Measurements from ENCODE around the gene LPIN3. TPM values are rescaled to one million over a fixed set of nuclear protein-coding genes. Genes with fewer than 3 reads are reported as not detected.

The LPIN3 gene
- total RNA-seq, 1 donor from 2014 or later, result 1.2 TPM

DNA sequence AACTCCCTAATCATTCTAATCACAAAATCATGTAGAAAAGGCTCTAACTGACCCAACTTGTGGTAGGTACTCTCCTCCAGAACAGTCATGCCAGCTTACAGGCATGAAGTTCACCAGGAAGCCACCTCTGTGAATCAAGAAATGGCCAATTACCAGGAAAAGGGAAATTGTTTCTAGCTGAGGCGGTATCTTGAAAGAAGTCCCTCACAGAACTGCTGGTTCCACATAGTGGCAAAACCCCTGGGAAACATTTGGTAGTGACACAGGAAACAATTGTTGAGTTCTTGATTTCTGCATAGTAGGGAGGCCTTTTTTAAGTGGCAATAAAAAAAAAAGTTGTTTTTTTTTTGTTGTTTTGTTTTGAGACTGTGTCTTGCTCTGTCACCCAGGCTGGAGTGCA, 19.6 kb upstream of the LPIN3 start:
- intact Hi-C loops (cut with micrococcal nuclease), result no loop called here

GRCh38 chr20:41327178-41327577, 13.4 kb upstream of the LPIN3 start:
- intact Hi-C loops (cut with micrococcal nuclease), result no loop called here

DNA sequence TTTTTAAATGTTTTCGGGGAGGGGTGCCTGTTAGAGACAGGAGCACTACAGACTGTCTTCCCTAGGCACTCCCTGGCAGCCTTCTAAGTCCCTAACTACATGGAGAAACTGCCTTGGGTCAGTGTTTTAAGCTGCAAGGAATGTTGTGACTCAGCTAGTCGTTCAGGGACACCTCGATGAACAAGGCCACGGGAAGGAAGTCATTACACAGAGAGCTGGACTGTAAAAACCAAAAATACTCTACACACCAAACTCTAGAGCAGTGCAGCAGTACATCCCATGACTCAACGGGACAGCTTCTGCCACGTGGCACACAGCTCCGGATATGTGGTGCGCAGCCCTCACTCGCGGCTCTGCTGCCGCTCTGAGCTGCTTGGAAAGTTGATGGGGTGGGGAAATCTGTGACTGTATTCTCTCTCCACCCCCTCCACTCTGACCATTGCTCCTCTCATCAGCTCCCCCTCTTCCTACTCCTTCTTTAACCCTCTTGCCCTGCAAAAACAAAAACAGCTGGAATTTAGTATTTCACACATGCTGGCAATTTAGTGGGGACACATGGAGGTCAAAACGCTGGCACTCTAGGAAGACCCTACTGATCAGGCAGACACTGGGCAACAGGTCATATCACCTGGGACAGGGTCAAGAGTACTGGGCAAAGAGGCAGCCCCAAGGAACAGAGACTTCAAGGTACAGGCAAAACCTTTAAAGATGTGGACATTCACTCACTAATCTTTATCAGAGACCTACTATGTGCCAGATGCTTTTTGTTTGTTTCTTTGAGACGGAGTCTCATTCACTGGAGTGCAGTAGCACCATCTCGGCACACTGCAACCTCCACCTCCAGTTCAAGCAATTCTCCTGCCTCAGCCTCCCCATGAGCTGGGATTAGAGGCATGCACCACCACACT, 10.9 kb upstream of the LPIN3 start:
- intact Hi-C loops (cut with micrococcal nuclease), result loop anchor here (1.0 kb wide), 1 partner anchor 12 kb away; the partner anchor contains the start of gene ZHX3

DNA sequence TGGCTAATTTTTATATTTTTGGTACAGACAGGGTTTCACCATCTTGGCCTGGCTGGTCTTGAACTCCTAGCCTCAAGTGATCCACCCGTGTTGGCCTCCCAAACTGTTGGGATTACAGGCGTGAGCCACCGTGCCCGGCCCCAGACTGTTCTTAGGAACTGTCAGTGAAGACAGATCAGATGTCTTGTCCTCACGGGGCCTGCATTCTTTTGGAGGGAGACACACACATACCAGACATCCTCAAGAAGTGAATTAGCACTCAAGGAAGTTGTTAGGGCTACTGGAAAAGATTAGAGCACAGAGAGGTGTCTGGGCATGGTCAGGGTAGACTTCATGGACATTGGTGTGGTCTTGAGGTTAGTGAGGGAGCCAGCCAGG, 10.3 kb upstream of the LPIN3 start:
- intact Hi-C loops (cut with micrococcal nuclease), result no loop called here

DNA sequence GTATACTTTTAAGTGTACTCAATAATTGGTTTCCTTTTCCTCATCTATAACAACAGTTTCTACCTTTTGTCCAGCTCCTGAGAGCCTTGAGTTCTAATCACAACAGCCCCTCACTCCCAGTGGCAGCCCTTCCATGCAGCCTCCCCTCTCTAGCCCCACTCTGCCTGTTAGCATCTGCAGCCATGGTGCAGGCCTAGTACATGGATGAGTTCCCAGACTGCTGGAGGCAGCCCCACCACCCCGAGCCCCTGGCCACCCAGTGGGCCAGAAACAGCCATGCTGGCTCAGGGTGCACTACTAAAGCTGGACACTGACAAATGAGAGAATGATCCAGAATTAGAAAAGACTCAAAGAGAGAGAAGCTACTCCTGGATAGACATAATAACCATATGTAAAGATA, 9.7 kb upstream of the LPIN3 start:
- intact Hi-C loops (cut with micrococcal nuclease), result no loop called here

GRCh38 chr20:41331731-41332130, 8.9 kb upstream of the LPIN3 start:
- intact Hi-C loops (cut with micrococcal nuclease), result no loop called here

DNA sequence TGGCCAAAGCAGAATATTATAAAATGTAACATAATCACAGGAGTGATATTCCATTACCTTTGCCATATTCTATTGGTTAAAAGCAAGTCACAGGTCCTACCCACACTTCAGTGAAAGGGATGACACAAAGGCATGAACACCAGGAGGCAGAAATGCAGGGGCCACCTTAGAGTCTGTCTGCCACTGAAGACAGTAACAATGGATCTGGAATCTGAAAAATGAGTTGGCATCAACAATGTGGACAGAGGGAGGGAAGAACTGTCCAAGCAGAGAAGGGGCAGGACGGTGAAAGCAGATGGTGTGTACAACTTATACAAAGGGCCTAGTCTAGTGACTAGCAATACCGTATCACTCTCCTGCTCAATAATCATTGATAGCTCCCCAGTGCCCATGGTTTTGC, 6.6 kb upstream of the LPIN3 start:
- intact Hi-C loops (cut with micrococcal nuclease), result no loop called here

DNA sequence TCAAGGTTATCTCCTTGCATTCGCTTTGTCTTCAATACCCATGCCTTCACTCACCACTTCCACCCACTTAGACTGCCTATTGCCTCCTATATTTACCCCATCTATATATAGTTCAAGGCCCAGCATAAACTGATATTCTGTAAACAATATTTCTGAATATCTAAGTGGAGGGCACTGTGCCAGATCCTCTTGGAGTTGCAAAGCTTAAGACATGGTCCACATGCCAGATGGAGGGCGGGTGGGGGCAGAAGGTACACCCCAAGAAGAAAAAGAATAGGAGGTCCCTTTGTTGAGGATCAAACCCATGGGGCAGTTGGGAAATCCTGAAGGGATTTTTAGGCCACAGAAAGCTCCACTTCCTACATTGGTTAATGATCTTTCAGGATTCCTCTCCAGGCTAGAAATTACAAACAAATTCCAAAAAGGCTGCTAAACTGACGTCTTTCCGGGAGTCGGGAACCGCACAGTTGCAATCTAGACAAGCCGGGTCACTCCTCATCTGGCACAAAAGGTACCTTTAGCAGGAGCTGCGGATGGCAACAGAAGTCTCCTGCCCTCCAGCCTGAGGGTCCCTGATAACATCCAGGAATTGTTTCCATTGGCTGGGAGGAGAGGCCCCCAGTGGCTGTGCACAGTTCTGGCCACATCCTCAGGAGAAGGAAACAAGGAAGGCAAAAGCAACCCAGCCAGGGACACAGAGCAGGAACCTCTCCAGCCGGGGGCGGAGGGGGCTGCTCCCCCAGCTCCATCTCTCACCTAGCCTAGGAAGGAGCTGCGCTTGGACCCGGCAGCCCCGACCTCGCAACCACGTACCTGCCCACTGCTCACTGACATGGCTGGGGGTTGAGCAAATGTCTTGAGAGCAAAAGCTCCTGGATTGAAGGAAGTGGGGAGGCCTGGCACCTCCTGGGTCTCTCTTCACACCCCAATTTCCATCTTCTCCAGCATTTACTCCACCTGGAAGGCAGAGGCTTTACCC, 5.9 kb upstream of the LPIN3 start:
- intact Hi-C loops (cut with micrococcal nuclease), result no loop called here

GRCh38 chr20:41335591-41335990, 5.0 kb upstream of the LPIN3 start:
- intact Hi-C loops (cut with micrococcal nuclease), result no loop called here

- intact Hi-C loops (cut with micrococcal nuclease), result no loop called here
Measured at GRCh38 chr20:41336711-41337492, 3.7 kb upstream of the LPIN3 start.

GRCh38 chr20:41339957-41340326, 679 bp upstream of the LPIN3 start:
- intact Hi-C loops (cut with micrococcal nuclease), result loop anchor here (1.0 kb wide), 5 partner anchors 23 to 372 kb away; partner anchors contain the start of gene ZHX3

DNA sequence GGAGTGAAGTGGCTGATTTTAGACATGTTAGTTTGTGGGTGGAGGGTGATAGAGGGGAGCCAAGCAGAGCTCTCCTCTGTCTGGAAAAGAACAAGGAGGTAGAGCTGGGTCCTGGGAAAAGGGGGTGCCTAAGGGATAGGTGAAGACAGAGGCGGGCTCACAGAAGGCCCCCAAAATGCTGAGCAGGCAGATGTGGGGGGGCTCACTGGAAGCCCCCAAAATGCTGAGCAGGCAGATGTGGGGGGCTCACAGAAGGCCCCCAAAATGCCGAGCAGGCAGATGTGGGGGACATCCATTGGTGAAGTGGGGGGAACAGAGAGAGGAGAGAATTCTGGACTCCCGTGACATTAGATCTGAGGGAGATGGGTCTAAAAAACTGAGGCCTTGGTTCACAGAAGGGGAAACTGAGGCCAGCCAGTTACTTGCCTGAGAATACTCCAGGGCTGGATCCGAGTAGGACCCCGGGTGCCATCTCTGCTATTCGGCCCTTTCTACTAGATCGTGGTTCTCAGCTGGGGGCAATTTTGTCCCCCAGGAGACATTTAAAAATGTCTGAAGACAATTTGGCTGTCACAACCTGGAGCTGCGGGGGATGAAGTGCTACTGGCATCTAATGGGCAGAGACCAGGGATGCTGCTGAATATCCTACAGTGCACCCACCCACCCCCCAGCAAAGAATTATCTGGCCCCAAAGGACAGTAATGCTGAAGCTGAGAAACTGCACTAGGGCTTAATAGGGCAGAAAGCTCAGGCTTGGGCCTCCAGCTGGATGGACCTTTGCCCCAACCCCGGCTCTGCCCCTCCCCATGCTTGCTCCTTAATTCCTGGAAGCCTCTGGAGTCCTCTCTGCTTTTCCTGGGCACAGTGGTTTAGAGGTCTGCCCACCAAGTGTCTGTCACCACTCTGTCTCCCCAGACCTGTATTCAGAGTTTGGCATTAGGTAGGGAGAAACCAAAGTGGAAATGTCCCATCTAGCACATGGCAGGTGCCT, 2.1 kb downstream of the LPIN3 start:
- intact Hi-C loops (cut with micrococcal nuclease), result no loop called here

GRCh38 chr20:41344477-41344876, 3.9 kb downstream of the LPIN3 start:
- intact Hi-C loops (cut with micrococcal nuclease), result no loop called here

DNA sequence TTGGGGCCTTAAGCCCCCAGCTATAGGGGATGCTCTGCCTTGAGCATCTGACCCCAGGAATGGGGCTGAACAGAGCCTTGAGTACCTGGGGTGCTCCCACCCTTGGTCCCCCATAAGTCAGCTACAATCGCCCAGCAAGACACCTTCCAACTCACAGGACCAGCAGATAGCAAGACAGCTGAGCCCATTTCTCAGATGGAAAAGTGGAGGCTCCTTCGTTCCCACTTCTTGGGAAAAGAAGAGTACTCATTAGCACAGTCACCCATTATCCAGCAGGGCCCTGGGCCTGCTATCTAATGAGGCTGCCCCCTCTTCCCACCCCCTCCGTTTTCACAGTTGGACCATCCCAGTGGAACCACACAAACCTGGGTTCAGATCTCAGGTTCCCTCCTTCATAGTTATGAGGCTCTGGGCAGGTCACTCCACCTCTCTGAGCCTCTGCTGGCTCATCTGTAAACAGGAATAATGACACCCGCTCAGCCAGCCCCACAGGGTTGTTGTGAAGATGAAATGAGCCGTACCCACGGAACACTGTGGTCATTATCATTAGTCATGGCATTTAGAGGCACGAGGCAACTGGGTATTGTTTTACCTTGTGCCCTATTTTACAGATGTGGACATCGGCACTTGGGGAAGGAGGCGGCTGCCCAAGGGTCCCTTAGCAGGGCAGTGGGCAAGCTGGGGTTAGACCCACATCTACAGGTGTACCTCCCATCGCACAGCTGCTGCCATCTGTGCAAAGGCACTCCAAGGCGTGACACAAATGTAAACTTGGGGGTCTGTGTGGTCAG, 4.5 kb downstream of the LPIN3 start:
- intact Hi-C loops (cut with micrococcal nuclease), result no loop called here

DNA sequence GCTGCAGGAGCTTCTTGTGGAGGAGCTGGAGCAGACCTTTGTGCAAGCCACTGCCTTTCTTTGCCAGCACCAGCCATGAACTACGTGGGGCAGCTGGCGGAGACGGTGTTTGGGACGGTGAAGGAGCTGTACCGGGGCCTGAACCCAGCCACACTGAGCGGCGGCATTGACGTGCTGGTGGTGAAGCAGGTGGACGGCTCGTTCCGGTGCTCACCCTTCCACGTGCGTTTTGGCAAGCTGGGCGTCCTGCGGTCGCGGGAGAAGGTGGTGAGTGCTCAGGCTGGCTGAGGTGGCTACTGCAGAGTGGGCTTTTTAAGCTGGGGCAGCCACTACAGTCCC, 5.1 kb downstream of the LPIN3 start:
- intact Hi-C loops (cut with micrococcal nuclease), result no loop called here

DNA sequence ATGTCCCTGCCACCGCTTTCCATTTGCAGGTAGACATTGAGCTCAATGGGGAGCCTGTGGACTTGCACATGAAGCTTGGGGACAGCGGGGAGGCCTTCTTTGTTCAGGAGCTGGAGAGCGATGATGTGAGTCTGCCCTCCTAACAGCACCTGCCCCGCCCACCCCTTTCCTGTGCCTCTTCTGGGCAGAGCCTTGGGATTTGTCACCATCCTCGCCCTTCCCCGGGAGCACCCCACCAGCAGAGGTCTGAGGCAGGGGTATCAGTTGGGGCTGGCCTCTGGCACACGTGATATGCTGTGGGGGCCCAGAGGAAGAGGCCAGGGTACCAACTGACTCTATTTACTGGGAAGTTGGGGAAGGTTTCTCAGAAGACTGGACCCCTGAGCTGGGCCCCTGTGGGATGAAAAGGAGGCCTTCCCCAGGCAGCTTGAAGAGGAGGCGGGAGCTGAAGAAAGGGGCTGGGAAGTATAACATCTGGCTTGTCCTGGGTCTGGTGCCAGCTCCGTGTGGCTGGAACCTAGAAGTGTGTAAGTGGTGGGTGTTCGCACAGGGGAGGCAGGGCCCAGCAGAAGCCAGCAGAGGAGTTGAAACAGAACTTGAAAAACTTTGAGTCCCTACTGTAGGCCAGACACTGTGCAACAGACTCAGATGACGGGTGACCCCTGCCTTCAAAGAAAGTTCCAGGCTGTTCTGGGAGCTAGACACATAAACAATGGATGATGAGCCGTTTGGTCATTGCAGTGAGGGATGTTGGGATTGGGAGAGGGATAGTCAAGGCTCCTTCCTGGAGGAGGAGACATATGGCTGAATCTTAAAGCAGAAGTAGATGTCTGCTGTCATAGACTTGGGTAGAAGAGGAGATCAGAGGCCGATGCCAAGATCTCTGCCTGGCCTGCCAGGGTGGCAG, 7.2 kb downstream of the LPIN3 start:
- intact Hi-C loops (cut with micrococcal nuclease), result no loop called here

DNA sequence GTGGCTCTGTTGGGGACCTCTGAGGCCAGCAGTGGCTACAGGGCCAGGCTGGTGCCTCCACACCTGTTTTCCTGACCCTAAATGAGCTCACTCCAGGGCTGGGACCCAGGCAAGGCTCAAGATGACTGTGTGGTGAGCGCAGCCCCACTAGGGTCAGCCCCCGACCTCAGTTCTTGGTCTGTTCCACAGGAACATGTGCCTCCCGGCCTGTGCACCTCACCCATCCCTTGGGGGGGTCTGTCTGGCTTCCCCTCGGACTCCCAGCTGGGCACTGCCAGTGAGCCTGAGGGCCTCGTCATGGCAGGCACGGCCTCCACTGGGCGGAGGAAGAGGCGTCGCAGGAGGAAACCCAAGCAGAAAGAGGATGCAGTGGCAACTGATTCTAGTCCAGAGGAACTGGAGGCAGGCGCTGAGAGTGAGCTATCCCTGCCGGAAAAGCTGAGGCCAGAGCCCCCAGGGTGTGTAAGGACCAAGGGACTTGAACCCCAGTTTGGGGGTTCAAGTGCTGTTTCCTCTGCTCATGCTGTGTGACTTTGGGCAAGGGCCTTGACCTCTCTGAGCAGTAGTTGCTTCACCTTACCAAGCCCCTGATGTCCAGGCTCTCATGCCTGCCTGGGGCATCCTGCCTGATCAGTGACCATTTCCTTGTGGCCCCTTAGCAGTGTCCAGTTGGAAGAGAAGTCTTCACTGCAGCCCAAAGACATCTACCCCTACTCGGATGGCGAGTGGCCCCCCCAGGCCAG, 8.0 kb downstream of the LPIN3 start:
- intact Hi-C loops (cut with micrococcal nuclease), result no loop called here

DNA sequence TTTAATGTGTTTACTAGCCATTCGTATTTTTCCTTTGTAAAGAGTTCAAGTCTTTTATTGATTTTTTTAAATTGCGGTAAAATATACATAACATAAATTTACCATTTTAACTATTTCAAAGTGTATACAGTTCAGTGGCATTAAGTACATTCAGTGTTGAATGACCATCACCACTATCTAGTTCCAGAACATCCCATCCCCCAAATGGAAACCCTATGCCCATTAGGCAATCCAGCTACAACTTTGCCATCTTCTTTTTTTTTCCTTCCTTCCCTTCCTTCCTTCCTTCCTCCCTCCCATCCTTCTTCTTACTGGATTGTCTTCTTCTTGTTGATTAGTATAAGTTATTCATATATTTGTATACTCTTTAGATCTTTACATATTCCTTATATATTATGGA, 8.6 kb downstream of the LPIN3 start:
- intact Hi-C loops (cut with micrococcal nuclease), result no loop called here

Data from T-helper 2 cell treated with Interferon-gamma antibody and Interleukin-4, amounts not matched to agents 100 ng/mL and 5 ng/mL, for 36 hours (primary cell).